Measurements from ENCODE around the gene UCKL1.

GRCh38 chr20:63943808-63944077 lies 12.5 kb downstream of the UCKL1 start:
- no peak for TF ChIP-seq EZH2 (IDR thresholded peaks at IDR 0.05)
- TF ChIP-seq EZH2phosphoT487 (IDR thresholded peaks at IDR 0.05), result no peak
- TF ChIP-seq, protein P1, sequence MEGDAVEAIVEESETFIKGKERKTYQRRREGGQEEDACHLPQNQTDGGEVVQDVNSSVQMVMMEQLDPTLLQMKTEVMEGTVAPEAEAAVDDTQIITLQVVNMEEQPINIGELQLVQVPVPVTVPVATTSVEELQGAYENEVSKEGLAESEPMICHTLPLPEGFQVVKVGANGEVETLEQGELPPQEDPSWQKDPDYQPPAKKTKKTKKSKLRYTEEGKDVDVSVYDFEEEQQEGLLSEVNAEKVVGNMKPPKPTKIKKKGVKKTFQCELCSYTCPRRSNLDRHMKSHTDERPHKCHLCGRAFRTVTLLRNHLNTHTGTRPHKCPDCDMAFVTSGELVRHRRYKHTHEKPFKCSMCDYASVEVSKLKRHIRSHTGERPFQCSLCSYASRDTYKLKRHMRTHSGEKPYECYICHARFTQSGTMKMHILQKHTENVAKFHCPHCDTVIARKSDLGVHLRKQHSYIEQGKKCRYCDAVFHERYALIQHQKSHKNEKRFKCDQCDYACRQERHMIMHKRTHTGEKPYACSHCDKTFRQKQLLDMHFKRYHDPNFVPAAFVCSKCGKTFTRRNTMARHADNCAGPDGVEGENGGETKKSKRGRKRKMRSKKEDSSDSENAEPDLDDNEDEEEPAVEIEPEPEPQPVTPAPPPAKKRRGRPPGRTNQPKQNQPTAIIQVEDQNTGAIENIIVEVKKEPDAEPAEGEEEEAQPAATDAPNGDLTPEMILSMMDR (IDR thresholded peaks at IDR 0.05), result no peak

All from neural progenitor cell (in vitro differentiated cells).